GM04503 (cell line): ENCODE measurements around the gene CPXM1.

Source experiments
- DNase-seq: peaks from one replicate; pipeline ENCODE4 v3.0.0-alpha.2; 2012; ENCODE audit warnings: low read depth

CPXM1 gene

DNA sequence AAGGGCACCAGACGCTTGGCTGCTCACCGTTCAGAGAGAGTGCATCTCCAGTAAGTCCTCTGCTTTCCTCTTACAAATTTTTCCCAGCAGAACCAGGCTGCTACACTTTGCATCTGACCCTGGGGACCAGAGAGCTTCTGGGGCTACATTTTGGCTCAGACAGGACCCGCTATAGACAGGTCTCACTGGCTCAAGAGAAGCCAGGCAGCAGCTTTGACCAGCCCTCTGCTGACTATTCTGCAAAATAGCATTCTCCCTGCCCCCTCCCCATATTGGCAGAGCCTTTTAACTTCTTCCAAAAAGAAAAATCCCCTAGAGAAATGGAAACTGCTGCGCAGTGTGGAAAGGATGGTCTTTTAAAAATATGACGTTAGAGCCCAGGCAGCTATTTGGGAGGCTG, 37.2 kb downstream of the CPXM1 start:
- no peak for DNase-seq

DNA sequence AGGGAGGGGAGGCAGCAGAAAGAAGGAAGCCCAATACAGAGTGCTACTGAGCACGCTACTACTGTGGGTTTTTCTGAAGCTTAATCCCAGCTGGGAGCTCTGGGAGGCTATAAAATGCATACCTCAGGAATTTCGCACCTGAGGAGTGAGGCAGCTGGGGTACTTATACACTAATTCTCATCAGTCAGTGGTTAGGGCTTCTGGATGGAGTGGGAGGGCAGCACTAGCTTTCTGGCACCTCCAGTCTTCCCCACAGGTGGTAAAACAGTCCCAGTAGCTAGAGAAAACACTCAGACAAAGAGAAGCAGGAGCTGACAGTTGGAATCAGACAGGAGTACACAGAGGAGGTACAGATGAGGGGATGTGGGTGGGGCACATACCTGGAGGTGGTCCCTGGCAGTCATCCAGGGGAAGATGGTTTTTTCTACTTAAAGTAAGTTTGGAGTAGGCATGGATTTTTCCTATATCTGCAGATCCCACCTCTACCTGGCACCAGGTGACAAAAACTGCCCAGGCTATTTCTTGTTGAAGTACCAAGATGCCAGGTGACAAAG, 37.8 kb downstream of the CPXM1 start:
- DNase-seq: no peak

DNA sequence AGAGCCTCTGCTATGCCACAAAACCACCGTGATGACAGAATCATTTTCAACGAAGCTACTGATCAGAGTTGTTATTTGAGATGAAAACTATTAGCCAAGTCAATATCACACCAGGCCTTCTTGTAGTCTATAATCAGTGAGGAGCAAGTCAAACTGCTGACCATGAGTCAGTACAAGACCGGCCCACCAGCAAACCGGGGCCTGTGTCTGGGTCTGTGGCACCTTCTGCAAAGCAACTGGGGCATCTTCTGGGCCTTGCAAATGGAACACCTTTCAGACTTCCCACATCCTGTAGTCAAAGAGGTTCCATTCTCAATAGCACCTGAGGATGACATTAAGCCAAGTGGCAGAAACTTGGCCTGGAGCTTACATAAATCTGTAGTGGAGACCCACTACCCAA, 38.5 kb downstream of the CPXM1 start:
- no peak for DNase-seq

DNA sequence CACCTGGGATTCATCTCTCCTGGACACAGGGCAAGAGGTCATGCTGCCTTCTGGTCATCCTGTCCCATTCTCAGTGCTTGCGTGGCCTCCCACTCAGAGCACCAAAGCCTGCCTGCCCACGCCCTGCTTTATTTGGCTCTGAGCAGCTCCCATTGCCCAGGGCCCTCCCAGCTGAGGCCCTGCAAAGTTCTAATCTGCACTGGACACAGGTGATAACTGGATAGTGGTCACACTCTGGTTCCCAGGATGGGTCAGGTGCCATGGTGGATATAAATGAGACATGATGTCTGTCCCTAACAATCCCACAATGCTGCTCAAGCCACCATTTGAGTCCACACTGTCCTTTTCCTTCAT, 39.5 kb downstream of the CPXM1 start:
- DNase-seq: no peak

DNA sequence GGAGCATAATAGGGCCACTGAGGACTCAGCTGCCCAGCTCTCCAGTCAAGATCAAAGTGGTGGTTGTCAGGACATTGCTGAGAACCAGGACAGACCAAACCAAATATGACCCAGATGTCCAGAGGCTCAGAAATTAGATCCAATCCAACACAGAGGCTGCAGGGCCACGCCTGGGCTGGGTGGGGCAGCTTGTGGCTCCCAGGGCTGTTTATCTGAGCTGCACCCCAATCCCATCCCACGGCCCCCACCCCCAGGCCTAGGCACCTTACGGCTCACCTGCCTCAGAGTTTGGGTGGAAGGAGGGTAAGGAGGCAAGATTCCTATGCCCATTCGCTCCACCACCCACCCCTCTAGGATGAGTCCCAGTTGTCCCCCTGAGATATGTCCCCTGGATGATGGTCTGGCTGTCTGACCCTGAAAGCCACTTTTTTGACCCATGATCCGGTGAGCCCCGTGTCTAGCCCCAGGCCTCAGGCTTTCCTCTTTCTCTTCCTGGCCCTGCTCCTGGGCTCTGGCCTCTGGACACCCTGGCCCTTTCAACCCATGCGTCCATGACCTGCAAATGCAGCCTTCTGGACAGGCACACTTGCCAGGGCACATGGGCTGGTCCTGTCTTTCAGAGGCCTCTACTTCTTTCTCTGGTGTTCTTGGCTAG, 40.0 kb downstream of the CPXM1 start:
- no peak for DNase-seq

DNA sequence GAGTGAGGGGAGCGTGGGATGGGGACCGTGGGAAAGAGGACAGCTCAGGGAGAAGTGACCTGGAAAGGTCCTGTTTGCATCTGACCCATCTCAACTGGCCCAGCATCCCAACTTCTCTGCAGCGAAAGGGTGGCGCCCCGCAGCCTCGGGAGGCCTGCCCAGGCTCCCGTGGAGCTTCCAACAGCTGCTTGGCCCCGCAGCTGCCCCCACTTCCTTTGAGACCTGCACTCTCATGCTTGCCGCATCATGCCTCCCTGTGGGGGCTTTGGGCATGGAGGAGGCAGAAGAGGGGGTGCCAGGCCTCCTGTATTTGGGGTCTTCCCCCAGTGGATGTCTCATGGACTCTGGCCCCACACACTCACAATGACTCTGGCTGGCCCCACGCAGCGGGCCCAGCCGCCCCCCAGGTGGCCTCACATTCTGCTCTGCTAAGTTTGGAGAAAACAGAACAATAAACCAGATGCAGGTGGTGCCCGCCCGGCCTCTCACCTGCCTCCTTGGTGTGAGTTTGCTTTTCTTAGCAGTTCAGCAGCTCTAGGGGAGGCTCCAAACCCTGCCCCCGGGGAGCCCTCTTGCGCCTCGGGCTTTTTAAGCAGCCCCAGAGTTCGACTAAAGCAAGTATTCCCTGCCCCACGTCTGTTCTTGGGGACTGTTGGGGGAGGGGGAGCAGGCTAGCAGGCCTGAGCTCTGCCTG, 40.7 kb downstream of the CPXM1 start:
- no peak for DNase-seq

DNA sequence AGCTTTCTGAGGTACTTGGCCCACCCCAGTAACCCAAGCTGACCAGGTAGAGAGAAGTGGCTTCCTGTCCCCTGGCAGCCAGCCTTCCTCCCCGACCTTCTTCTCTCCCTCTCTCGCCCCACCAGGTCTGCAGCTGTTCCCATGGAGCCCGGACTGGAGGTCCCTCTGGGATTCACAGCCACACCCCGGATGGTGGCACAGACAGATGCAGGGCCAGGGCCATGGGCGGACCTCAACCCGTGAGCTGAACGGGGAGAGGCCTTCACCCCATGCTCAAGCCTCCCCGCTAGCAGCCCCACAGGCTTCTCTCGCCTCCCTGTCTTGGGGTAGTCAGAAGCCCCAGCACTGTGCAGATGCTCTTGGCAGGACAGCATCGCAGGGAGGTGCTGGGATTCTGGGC, 41.3 kb downstream of the CPXM1 start:
- DNase-seq: no peak

DNA sequence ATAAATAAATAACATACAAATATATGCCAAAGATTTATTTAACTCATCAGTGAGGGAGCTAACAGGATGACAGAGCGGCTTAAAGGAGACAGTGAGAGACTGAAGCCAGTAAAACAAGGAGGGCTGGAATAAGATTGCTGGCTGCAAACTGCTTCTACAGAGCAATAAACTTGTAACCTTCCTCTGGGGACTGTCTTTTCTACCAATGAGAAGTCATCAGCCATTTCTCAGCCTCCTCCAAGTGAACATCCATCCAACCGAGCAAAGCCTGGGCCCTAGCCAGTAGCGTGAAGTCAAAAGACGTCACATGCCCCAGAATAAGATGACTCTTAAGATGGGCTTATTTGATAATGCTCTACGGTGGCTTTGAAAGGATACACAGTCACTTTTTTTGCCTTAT, 42.5 kb downstream of the CPXM1 start:
- DNase-seq: no peak

DNA sequence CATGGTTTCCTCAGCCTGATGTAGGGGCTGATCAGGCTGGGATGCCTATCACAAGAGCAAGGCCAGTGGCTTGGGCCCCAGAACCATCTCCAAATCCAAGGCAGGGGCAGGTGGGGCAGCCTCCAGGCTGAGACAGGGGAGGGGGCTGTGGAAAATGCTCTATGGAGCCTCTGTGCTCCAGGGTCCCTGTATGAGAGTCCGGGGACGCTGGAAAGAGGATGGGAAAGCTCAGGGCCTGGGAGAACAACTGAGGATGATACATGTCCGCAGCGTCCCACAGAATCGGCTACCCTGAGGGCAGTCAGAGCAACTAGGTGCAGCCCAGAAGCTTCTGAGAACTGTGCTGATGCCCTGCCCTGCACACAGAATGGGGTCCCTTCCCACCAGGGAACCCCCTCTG, 43.4 kb downstream of the CPXM1 start:
- DNase-seq: no peak

DNA sequence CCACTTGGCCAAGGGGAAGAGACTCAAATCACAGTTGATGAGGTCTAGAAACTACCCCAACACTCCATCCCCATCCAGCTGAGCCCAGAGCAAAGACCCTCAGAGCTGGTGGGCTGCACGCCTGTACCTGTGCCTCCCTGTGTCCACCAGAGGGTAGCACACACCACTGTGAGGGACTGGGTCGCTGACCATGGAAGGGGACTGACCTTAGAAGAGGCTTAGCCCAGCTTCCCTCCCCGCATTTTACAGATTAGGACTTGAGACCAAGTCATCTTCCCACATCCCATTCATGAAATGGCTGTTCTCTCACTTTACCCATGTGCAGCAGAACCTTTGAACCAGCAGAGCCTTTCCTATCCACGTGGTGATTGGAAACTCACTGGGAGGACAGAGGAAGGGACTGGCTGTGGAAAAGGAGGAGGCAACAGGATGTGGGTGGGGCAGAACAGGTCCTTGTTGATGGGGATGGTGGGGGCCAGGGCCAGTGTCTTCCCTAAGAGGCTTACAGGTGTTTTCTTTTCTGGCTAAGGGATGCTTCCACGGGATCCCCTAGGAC, 44.3 kb downstream of the CPXM1 start:
- DNase-seq: no peak

DNA sequence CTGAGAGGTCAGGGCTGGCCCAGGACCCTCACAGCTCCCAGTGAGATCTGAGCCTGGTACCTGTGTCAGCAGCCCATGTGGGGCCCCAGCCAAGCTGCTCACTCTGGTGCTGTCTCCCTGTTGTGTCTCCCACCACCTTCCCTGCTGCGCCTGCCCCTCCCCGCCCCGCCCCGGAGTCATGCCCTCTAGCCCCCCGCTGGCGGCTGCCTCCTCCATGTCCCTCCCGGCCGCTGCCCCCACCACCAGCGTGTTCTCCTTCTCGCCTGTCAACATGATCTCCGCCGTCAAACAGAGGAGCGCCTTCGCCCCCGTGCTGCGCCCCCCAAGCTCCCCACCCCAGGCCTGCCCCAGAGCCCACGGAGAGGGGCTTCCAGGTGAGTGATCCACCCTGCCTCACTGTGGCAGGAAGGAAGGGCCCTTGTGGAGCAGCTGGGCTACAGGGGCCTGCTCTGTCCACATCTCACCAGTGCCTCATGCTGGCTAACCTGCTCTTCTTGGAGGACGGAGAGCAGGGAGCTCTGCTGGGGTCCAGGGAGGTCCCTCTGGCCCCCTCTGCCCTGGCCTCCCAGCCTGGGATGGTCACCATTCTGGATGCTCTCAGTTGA, 44.9 kb downstream of the CPXM1 start:
- DNase-seq: no peak

DNA sequence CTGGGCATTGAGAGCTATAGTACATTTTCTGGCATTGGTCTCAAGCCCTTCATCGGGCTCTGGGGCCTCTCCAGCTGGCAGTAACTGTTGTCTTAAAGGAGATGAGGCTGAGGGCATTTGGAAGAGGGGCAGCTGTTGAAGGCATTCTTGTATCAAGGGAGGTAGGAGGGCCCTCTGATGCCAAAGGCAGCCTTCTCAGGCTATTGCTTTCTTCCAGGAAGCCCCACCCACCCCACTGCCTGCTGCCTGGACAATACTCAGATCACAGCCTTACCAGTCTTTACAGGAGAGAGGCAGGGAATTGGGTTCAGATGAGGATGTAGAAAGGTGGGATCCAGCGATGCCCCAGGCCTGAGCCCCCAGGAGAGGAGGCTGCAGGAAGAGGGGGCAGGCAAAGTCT, 46.0 kb downstream of the CPXM1 start:
- DNase-seq: no peak

DNA sequence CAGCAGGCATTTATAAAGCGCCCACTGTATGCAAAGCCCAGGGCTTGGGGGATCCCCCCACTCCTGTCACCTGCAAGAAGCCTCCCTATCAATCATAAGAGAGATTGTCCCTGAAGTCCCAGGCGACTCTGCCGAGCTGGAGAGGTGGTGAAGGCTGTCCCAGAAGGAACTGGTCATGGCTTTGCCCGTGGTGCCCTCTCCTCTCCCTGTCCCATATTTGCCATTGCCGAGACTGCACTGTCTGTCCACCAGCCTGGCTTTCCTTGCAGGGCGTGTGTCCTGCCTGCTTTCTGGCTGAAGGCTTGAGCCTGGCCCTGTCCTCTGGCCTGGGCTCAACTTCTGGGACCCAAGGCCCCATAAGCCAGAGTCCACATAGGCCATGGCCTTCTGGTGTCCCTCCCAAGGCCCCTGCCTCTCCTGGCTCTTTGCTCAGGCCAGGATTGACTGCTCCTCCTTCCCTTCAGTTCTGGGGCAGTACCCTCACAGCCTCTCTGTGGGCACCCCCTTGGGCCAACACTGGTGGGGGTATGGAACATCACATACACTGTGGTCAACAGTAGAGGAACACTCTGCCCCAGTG, 46.9 kb downstream of the CPXM1 start:
- no peak for DNase-seq

DNA sequence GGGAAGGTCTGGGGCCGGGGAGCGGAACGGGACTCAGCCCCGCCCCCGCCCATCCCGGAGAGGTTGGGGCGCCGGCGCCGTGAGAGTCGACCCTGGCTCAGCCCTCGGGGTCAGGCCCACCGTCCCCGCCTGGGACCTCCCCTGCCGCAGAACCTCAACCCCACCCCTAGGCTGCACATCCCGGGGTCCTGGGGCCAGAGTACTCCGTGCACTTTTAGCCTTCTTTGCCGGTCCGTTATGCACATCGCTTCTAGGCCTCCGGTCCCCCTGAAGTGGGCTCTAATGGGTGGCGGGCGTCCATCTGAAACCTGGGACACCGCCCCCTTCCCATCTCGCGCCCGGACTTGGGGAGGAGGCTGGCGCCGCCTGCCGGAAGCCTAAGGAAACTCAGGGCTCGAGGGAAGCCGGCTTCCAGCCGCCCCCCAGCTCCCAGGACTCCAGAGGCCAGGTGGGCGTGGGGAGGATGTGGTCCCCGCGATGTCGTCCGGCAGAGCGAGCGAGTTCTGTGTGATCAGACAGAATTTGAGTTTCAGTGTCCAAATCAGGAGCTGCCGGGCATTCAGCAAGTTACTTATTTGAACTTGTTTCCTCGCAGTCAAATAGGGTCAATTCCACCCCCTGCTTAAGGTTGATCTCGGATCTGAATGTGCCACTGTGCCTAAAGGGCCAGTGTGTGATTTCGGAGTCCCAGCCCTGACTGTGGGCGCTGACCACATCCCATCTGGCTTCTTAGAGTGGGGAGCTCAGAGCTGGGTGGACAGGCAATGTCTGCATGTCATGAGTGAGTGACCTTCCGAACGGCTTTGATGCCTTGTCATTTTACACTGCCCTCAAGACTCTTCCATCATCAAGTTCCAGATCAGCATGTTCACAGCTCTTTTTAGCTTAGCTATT, 47.6 kb downstream of the CPXM1 start:
- DNase-seq: no peak

DNA sequence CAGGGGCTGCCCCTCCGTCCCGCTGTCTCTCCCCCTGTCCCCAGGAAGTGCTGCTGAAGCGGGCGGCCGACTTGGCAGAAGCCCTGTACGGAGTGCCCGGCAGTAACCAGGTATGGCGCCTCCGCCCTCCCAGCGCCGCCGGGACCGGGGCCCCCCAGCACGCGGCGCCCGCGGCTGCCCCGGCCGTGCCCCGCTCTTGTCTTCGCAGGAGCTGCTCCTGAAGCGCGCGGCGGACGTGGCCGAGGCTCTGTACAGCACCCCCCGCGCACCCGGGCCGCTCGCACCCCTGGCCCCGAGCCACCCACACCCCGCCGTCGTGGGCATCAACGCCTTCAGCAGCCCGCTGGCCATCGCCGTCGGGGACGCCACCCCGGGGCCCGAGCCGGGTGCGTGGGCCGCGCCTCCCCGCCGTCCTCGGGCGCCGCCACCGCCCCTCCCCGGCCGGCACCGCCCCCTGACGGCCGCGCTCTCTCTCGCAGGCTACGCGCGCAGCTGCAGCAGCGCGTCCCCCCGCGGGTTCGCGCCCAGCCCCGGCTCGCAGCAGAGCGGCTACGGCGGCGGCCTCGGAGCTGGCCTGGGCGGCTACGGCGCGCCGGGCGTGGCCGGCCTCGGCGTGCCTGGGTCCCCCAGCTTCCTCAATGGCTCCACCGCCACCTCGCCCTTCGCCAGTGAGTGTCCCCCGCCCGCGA, 48.4 kb downstream of the CPXM1 start:
- no peak for DNase-seq

DNA sequence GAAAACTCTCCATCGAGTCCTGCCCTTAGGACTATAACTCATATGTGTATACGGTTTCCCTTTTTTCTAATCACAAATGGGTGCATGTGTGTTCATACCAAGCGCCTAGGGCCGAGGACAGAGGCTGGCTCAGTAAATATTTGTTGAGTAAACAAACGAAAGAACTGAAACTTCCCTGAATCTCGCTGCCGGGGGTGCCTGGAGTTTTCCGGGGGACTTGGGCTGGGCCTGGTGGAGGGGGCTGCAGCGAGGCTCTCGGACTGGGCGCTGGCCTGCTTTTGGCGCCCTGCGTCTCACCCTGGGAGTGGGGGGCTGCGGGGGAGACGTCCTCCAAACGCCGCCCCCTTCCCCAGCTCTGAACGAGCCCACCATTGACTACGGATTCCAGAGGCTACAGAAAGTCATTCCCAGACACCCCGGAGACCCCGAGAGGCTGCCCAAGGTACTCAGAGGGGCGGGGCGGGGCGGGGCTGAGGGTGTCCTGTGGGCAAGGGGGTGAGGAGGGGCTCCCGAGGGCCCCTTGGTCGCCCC, 49.0 kb downstream of the CPXM1 start:
- no peak for DNase-seq

DNA sequence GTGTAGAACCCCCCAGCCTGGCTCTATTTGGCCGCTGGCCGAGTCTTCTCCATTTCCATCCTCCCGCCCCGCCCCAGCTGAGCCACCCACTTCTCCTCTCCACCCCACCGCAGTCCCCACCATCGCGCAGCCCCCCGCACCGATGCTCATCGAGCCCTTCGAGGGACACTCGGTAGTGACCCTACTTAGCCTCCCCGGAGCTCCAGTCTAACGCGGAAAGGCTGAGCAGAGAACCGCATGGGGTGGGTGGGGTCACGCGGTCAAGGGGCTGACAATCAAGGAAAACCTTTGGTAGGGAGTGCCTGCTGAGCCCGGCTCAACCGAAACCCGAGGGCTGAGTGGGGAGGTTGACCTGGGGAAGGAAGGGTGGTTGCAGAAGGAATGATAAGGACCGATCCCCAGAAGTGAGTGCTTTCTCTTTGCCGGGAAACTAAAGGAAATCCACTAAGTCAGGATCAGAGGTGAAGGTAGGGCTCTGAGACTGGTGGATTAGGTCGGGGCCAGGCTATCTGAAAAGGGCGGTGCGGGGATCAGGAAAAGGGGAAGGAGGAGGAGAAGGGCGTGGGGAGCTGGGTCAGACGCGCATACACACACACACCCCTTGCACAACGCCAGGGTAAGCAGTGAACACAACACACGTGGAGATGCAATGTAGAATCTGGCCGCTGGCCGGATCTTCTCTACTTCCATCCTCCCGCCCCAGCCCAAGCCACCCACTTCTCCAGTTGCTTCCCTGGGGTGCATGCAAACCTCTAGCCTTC, 49.8 kb downstream of the CPXM1 start:
- no peak for DNase-seq

DNA sequence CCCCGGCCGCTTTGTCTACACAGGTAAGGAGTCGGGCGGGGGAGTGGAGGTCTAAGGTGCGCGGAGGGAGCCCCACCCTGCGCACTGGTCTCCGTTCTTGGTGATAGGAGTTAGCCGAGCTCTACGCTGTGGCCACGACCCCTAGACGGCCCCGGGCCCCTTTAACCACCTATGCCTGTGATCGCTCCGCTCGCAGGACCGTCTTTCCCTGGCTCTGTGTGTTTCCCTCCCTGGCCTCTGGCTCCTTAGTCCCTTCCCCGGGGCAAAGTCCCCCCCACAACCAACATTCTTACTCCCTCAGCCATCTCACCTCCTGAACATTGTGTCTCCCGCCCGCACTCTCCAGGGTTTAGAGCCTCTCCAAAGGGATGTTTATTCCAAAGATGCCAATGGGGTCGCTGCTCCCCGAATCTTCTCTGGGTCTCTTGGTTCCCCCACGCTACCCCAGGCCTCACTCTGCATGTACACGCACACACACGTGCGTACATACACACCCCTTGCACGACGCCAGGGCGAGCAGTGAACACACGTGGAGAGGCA, 50.4 kb downstream of the CPXM1 start:
- no peak for DNase-seq

DNA sequence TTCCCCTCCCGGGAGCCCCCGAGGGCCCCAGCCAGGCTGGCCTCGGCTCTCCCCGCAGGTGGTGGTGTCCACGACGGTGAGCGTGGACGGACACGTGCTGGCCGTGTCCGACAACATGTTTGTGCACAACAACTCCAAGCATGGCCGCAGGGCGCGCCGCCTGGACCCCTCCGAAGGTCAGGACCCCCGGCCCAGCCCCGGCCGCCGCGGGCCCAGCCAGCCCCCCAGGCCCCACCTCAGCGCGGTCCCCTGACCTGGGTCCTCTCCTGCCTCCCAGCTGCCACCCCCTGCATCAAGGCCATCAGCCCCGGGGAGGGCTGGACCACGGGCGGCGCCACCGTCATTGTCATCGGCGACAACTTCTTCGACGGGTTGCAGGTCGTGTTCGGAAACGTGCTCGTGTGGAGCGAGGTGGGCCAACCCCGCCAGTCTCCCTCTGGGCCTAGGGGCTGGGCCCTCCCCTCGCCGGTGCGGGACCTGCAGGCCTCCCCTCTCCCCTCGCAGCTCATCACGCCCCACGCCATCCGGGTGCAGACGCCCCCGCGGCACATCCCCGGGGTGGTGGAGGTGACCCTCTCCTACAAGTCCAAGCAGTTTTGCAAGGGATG, 51.0 kb downstream of the CPXM1 start:
- DNase-seq: no peak
